Measurements from ENCODE around the gene GCGR.

Gene GCGR

DNA sequence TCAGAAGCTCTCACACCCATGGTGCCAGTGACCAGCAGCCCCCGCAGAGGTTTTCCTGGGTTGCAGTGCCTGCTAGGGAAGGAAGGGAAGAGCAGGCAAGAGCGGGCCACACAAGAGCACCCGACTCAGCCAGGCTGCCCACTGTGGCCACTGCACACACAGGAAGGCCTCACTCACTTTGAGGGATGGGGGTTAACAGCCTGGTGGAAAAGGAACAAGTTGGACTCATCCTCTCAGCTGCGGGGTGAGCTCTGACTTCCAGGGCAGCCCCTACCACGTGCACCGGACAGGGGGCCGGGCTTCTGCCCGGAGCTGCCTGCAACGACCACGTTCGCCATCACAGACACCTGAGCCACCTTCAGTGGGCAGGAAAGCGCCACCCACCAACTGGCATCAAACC is 48.3 kb downstream of the GCGR start:
- DNase-seq = no peak

- DNase-seq = no peak
Observed at GRCh38 chr17:81854974-81855774, 51.2 kb downstream of the GCGR start.

GRCh38 chr17:81858170-81858966 is 54.4 kb downstream of the GCGR start:
- DNase-seq = no peak

DNA sequence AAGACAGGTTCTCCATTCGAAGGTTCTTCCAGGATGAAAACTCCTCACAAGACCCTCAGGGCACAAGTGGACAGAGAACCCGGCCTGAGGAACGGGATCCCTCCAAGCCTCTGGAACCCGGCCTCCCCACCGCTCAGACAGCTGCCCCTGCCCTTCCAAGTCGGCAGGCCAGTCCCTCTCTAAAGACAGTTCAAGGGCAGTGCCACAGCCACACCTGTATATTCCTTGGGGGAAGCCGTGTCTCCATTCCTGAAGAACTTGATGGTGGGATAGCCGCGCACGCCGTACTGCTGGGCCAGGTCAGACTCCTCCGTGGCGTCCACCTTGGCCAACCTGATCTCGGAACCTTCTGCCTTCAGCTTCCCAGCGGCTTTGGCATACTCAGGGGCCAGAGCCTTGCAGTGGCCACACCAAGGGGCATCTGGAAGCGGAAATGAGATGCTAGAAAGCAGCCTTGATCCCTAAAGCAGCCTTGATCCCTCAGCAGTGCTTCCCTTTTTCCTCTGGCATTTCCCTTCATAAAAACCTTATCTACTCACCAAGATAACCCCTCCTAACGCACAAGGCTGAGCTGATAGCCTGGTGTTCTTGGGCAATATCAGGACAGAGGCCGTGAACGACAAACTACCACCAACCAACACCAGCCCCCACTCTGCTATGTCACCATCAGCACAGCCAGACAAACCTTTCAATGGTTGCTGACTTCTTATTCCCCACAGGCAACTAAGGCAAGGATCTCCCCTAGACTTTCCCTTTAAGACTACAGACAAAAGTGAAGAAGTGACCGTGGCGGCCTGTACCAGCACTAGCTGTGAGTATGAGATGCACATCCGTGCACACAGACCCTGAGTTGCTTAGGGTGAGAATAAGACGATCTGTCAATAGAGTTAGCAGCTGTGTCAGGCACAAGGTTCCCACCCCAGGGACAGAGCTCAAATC is 55.3 kb downstream of the GCGR start:
- DNase-seq = peak; percentile 36 to 51 (median 51)

- DNase-seq = peak in 1 of 3 donors; percentile 99
Observed at GRCh38 chr17:81859906-81860755, 56.2 kb downstream of the GCGR start, which contains the start of gene P4HB. Gene P4HB, minus strand, starts transcription at chr17:81860535. Its CDS starts 64 bp downstream, at chr17:81860471.

DNA sequence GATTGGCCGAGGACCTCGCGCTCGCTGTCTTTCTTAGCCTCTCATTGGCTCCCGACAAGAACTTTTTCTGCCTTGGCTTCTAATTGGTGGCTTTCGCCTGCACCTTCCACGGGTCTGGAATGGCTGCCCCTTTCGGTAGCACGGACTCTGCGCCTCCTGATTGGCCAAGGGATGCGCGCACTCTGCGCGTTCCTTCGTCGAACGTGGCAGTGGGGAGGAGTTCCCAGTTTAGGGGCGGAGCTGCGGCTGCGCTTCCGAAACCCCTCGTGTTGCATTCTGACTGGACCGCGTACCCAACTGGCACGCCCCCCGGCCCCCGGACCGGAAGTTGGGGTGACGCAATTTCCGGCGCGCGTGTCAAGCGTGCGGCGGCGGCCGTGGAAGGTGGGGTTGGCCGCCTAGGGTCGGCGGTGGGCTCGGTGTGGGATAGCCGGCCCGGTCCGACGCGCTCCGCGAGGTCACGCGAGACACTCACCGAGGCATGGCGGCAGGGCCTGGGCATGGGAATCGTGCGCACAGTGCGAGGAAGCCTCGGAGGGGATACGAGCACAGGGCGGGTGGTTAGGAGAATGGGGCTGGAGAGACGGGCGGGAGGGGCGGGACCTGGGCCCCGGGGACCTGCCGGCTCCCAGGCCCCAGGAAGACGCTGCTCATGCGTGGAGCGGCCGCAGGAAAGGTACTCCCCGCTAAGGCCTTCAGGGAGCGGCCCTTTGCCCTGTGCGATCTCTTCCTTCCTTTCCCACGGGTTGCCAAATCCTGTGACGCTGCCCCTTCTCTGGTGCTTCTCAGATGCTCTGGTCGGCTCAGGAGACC is 57.0 kb downstream of the GCGR start:
- peak; percentile 100 for DNase-seq

- no peak for DNase-seq
Observed at GRCh38 chr17:81863123-81863675, 59.2 kb downstream of the GCGR start.

Measured in suppressor macrophage treated with lipopolysaccharide for 1 hour (primary cell).